ENCODE results near the gene CCDC83. TPM values are rescaled to one million over a fixed set of nuclear protein-coding genes. Genes with fewer than 3 reads are reported as not detected.

The CCDC83 gene
- polyA plus RNA-seq, 1 of the 3 experiments (the other 2 are of a cell fraction), result not detected

DNA sequence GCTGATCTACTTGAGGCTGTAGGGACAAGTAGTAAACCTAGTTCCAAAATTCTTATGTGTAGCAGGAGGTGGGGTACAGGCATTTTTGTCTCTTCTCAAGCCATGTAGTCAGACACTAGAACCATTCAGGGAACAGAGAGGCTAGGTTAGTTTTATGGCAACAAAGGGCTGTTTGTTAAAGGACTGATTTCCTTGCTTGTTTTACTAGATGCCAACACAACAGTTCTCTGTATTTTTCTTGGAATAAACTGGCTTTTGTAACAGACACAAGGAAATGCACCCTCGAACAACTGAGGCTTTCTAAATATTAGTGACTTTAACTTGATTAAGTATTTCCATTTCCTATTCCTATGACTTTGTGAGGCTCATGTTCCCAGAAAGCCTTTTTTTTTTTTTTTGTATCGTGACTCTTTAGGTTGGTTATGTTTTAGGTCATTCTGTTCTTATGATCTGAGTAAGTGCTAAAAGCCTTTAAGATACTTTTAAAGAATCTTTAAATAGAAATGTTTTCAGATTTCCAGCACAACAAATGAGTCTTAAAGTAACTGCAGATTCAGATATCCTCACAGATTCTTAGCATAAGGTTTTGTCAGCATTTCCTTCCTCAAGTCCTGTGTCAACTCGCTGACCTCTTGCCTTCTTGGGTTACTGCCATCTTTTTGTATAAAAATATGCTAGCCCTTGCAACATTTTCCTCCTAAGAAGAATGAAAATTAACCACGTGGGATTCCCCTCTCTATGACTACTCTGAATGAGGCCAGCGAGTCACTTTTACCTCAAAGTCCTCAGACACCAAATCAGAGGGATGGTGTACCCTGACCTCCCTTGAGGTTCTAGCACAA lies 92.5 kb downstream of the CCDC83 start:
- H3K4me3 ChIP-seq (ENCODE audit: low read depth in 2 of 2, low read length in 1 of 2), result no peak overlapping the region
- no peaks in the 10 kb centered on the region for H3K9me3 ChIP-seq
- WGBS (ENCODE audit: low lambda C conversion rate), result 22% methylated on average over 5 of the region's 5 CpGs
- peak overlapping the region; percentile 11 to 68; a peak in 3 of 4 replicates for H3K27ac ChIP-seq (ENCODE audit: low read depth in 2 of 2, low read length in 1 of 2)
- H3K9me2 ChIP-seq, result no peaks in the 10 kb centered on the region
- ChIA-PET POLR2A (no interaction called here), CTCF (interaction anchor here (0.5 to 1.5 kb wide), 2 partner anchors 94 to 332 kb away, joined by 3 to 4 read pairs; no protein-coding TSS in a partner anchor)
- H3K4me2 ChIP-seq, result peak overlapping the region; percentile 53
- no peak overlapping the region for H2AFZ ChIP-seq (ENCODE audit: low read depth)
- no peaks in the 10 kb centered on the region for H3K27me3 ChIP-seq (ENCODE audit: insufficient read depth)
- H3F3A ChIP-seq (replicated peaks; ENCODE audit: insufficient read depth), result peaks cover 29% of the 10 kb centered on the region
- peak; percentile 61; the same call in 1 of the 2 replicates for TF ChIP-seq RXRA (IDR thresholded peaks at IDR 0.05; ENCODE audit: borderline replicate concordance, low read depth)
- no peak for TF ChIP-seq GABPA (IDR thresholded peaks at IDR 0.05; ENCODE audit: low read depth)
- no peak for TF ChIP-seq FOXM1 (IDR thresholded peaks at IDR 0.05; ENCODE audit: low read depth)
- TF ChIP-seq FOSL2 (IDR thresholded peaks at IDR 0.05; ENCODE audit: borderline replicate concordance, low read depth), result 0 out of 2 replicates have a peak, but pooled peaks have one; percentile 9
- TF ChIP-seq, protein P1, sequence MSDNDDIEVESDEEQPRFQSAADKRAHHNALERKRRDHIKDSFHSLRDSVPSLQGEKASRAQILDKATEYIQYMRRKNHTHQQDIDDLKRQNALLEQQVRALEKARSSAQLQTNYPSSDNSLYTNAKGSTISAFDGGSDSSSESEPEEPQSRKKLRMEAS (IDR thresholded peaks at IDR 0.05; ENCODE audit: low read depth), result peak; percentile 74
- peak; percentile 39; the same call in 1 of the 2 replicates for TF ChIP-seq TCF12 (IDR thresholded peaks at IDR 0.05)
- no peak for TF ChIP-seq SIN3A (IDR thresholded peaks at IDR 0.05; ENCODE audit: borderline replicate concordance, low read depth, low read length)
- no peak for TF ChIP-seq YY1 (IDR thresholded peaks at IDR 0.05; ENCODE audit: low read depth)
- peak; percentile 28; the same call in 1 of the 2 replicates for TF ChIP-seq JUND (IDR thresholded peaks at IDR 0.05)
- no peak for TF ChIP-seq TAF1 (IDR thresholded peaks at IDR 0.05; ENCODE audit: borderline replicate concordance, low read depth, low read length)
- TF ChIP-seq, protein P2, sequence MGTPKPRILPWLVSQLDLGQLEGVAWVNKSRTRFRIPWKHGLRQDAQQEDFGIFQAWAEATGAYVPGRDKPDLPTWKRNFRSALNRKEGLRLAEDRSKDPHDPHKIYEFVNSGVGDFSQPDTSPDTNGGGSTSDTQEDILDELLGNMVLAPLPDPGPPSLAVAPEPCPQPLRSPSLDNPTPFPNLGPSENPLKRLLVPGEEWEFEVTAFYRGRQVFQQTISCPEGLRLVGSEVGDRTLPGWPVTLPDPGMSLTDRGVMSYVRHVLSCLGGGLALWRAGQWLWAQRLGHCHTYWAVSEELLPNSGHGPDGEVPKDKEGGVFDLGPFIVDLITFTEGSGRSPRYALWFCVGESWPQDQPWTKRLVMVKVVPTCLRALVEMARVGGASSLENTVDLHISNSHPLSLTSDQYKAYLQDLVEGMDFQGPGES (IDR thresholded peaks at IDR 0.05; ENCODE audit: low read depth, low read length), result no peak
- TF ChIP-seq NRF1 (IDR thresholded peaks at IDR 0.05; ENCODE audit: low read depth, low read length), result no peak
- no peak for TF ChIP-seq CHD2 (IDR thresholded peaks at IDR 0.05; ENCODE audit: low read length, partially characterized antibody)
- peak; percentile 49 for TF ChIP-seq NFIC (IDR thresholded peaks at IDR 0.05; ENCODE audit: borderline replicate concordance)
- TF ChIP-seq GATA2 (CRISPR knock-in tag; IDR thresholded peaks at IDR 0.05), result no peak
- no peak for TF ChIP-seq USF2 (IDR thresholded peaks at IDR 0.05; ENCODE audit: borderline replicate concordance, low read depth, low read length)
- TF ChIP-seq POLR2AphosphoS5 (IDR thresholded peaks at IDR 0.05; ENCODE audit: low read depth, low read length), result 0 out of 2 replicates have a peak, but pooled peaks have one; percentile 0
- TF ChIP-seq, protein P3, sequence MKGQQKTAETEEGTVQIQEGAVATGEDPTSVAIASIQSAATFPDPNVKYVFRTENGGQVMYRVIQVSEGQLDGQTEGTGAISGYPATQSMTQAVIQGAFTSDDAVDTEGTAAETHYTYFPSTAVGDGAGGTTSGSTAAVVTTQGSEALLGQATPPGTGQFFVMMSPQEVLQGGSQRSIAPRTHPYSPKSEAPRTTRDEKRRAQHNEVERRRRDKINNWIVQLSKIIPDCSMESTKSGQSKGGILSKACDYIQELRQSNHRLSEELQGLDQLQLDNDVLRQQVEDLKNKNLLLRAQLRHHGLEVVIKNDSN (IDR thresholded peaks at IDR 0.05; ENCODE audit: borderline replicate concordance, low read depth), result 0 out of 2 replicates have a peak, but pooled peaks have one; percentile 13
- H4K20me1 ChIP-seq (ENCODE audit: insufficient read depth), result no peaks in the 10 kb centered on the region
- no peaks in the 10 kb centered on the region for H3K36me3 ChIP-seq (replicated peaks in 1 of 2; ENCODE audit: control insufficient read depth in 1 of 2, insufficient read depth in 2 of 2, low read length in 1 of 2)
- DNase-seq, result no peak
- H3K79me2 ChIP-seq (ENCODE audit: insufficient read depth), result no peaks in the 10 kb centered on the region
- no peak overlapping the region for H3K9ac ChIP-seq
- H3K4me1 ChIP-seq (ENCODE audit: control insufficient read depth in 1 of 2, insufficient read depth in 2 of 2, low read depth in 1 of 2, low read length in 1 of 2), result peaks cover 0 to 10% of the 10 kb centered on the region in 2 experiments; a peak in 1 of 4 replicates
